ENCODE measurements around the gene KLHL3.

The KLHL3 gene

DNA sequence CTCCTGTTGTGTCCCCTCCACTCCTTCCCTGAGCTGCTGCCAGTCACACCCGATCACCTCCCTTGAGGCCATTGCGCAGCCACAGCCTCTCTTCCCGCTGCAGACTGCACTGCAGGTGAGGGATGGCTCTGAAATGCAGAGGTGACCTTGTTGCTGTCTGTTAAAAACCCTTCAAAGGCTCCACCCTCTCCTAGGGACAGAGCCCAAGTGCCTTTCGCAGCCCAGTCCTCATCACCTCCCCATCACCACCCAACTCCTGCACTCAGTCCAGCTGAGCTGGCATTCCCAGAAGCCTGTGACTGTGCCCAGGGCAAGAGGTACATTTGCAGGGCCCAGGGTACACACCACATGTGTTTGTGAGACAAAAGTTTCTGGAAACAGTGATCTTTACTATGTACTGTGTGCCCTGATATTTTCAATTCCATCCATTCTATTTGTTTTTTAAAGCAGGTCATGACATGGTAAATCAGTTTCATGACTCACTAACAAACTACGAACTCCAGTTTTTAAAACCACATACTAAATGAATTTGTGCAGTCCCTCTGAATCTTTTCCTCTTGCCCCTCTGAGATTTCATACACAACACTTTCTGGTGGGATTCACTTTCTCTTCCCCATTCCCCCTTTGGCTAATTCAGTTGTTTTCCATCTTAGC, 163.7 kb downstream of the KLHL3 start:
- Histone ChIP-seq H3K4me3 (no peak overlapping the region), H3K27me3 (ENCODE audit: low read depth) (no peaks in the 10 kb centered on the region), H3K9me3 (no peaks in the 10 kb centered on the region), H3K36me3 (replicated peaks) (no peaks in the 10 kb centered on the region), H3K4me1 (no peaks in the 10 kb centered on the region)
- in situ Hi-C loops (cut with MboI; ENCODE audit: low sequenced_read_pairs): no loop called here
- no peak for DNase-seq (ENCODE audit: low spot score in 2 of 2)

DNA sequence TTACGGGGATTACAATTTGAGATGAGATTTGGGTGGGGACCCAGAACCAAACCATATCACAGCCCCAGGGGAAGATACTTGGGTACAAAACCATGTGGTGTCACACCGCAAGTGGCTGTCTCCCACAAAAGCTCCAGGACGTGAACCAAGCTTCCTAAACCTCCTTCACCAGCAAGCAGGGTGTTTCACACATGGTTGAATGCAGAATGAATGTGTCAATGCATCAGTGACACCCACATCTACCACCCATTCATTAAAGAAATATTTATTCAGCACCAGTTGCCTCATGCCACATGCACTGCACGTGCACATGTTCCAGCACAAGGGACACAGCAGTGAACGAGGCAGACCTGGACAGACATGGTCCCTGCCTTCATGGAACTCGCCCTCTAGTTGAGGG, 165.8 kb downstream of the KLHL3 start:
- no peak for DNase-seq (ENCODE audit: low spot score in 2 of 2)
- in situ Hi-C loops (cut with MboI; ENCODE audit: low sequenced_read_pairs): no loop called here
- H3K36me3 ChIP-seq (replicated peaks): no peaks in the 10 kb centered on the region

More for the DNA sequence above, 165.8 kb downstream of the KLHL3 start:
- Histone ChIP-seq H3K9me3 (no peaks in the 10 kb centered on the region), H3K4me3 (no peak overlapping the region), H3K4me1 (no peaks in the 10 kb centered on the region), H3K27me3 (ENCODE audit: low read depth) (no peaks in the 10 kb centered on the region)
